HG03103 (cell line): ENCODE results near the gene TMEM120A.

Source experiments
- ATAC-seq: cut with Tn5 transposase; IDR thresholded peaks from one replicate; pipeline ENCODE4 v1.9.1; 2021; ENCODE audit warnings: low read depth; ENCODE audit not compliant: unreplicated experiment

Gene TMEM120A

DNA sequence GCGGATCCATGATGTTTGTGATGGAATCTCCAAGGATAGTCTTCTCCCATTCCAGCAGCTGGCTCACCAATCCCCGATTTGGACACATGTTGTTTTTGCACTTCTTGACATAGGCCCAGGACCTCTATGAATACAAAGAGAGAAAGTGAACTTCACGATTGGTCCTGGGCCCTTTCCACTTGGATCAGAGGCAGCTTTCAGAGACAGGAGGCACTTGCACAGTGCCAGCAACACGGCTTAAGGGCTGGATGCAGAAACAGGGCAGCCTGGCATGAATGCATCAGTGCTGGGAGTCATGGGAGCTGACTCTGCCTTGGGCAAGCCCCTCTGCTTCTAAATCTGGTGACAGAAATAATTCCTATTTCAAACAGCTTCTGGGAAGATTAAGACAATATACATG, 2.1 kb upstream of the TMEM120A start:
- no peak for ATAC-seq

- no peak for ATAC-seq
These were observed 1.6 kb upstream of the TMEM120A start for GRCh38 chr7:75995996-75996395.

DNA sequence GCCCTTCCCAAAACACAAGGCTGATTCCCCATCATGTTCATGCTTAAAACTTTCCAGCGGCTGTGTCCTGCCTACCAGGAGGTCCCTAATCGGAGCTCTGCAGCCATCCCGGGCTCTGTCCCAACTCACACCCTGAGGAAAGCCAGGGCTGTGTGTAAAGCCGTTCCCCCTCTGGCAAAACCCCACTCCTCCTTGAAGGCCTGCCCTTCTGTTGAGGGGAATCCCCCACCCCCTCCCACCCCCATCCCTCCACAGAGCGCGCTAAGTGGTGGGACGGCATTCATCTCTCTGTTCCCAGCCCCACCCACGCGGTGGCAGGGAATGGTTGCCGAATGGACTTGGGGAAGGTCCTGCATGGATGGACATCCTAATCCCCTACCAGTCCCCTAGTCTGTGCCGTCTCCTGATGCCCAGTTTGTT, 667 bp upstream of the TMEM120A start:
- ATAC-seq: no peak

DNA sequence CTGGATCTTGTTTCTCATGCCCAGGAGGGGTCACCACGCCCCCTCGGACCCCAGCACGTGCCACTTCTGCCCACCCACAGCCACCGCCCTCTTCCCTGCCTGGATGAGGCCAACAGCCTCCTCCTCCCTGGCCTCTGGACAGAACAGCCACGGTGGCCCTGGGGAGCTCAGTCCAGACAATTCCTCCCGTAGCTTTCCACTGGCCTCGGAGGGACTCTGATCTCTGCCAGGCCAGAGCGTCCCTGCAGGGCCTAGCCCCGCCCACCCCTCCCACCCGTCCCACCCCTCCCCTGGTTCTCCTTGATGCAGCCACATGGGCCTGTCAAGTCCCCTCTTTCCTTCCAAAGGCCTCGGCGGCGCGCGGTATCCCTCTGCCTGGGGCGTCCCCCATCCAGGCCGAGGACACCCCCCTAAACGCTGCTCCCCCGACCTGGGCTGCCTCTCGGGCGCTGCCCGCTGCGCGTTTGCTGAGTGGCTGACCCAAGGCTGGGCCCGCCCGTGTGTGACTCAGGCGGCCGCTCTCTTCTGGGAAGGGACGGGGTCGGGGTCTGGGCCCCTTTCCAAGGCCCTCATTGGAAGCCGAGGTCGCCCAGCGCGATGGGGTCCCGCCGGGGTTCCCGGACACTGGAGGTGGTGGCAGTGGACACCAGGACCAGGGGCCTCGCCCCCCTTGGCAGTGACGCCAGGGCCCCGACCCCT, 557 bp downstream of the TMEM120A start:
- ATAC-seq: no peak

- ATAC-seq: no peak
These were observed 2.2 kb downstream of the TMEM120A start for GRCh38 chr7:75992083-75992755.

- ATAC-seq: no peak
These were observed 2.8 kb downstream of the TMEM120A start for GRCh38 chr7:75991531-75992082.

- no peak for ATAC-seq
These were observed 4.7 kb downstream of the TMEM120A start for GRCh38 chr7:75989500-75990388.

- ATAC-seq: no peak
These were observed 5.6 kb downstream of the TMEM120A start for GRCh38 chr7:75988568-75989499.

- no peak for ATAC-seq
These were observed 6.4 kb downstream of the TMEM120A start for GRCh38 chr7:75987805-75988567.

DNA sequence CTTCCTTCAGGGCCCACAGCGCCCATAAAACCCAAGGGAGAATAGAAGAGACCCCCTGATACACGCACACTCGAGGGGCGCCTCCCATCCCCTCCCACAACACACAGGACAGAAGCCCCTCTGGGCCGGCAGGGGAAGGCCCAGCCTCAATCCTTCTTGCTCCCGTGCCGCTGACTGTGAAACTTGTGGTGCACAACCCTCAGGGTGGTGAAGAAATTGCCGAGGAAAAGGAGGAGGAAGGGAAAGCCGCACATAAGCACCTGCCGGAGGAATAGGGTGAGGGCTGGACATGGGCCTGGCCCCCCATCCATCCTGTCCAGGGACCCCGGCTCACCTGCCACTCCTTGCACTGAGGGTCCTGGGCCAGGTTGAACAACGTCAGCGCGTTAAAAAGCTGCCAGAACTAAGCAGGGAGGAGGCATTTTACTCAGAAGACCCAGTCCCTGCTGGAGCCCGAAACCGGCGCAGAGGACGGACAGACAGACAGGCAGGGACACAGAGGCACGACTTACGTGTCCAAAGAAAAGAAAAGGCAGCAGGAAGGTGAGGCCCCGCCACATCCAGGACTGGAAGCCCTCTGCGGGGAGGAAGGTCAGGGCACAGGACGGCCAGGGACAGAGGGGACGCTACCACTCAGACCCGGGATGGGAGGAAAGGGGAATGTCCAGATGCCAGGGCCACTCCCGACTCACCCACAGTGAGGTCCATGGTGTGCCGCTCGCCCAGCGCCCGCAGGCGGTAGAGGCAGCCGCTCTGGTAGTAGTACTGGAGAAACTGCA, 7.2 kb downstream of the TMEM120A start:
- ATAC-seq: no peak

DNA sequence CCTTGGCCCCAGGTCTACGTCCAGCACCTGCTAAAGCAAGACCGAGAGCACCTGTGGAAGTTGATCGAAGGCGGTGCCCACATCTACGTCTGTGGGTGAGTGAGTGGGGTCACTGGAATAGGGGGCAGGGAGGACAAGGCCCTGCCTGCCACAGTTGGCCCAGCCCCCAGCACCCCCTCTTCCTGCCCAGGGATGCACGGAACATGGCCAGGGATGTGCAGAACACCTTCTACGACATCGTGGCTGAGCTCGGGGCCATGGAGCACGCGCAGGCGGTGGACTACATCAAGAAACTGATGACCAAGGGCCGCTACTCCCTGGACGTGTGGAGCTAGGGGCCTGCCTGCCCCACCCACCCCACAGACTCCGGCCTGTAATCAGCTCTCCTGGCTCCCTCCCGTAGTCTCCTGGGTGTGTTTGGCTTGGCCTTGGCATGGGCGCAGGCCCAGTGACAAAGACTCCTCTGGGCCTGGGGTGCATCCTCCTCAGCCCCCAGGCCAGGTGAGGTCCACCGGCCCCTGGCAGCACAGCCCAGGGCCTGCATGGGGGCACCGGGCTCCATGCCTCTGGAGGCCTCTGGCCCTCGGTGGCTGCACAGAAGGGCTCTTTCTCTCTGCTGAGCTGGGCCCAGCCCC, 8.1 kb downstream of the TMEM120A start:
- no peak for ATAC-seq

- ATAC-seq: no peak
These were observed 8.8 kb downstream of the TMEM120A start for GRCh38 chr7:75985518-75986146.

DNA sequence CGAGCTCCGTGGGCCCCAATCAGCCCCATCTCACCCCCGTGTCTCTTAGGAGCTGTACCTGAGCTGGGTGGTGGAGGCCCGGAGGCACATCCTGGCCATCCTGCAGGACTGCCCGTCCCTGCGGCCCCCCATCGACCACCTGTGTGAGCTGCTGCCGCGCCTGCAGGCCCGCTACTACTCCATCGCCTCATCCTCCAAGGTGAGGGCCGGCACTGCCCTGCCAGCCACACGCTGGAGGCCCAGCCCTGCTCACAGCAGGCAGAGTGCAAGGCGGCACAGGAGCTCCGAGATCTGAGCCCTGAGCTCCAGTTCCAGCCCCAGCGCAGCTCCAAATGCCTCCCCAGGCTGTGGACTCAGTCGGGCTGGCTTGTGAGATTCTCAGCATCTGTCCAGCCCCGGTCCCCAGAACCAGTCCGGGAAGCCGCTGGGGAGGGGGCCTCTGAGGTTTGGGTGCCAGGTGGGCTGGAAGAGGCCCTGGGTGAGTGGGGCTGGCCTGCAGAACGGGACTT, 9.3 kb downstream of the TMEM120A start:
- ATAC-seq: no peak

DNA sequence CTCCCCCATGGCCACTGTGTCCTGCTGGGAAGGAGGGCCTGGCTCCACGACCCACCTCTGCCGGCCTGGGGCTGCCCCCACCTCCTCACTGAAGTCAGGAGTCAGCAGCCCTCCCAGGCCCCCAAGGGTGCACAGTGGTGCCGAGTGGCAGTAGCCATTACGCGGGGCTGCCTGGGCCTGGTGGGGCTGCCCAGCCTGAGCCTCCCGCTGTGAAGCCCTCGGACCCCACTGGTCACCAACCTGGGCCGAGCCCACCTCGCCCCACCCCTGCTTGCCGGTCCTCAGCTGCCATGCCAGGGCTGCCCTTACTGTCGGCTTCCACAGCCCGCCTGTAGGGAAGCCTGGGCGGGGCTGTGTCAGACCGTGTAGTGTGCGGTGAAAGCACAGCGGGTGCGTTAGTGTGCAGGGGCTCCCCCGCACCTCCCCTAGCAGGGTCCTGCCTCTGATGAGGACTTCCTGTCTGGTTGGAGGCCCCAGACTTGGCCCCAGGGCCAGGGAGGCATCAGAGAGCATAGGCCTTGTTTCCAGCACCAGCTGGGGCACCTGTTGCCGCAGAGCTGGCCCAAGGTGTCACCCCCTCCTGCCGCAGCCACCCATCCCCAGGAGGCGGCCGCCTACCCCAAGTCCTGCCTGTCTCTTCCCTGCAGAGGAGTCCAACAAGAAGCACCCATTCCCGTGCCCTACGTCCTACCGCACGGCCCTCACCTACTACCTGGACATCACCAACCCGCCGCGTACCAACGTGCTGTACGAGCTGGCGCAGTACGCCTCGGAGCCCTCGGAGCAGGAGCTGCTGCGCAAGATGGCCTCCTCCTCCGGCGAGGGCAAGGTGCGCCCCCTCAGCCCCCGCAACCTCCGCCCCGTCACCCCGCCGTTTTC, 10.0 kb downstream of the TMEM120A start:
- ATAC-seq: no peak

DNA sequence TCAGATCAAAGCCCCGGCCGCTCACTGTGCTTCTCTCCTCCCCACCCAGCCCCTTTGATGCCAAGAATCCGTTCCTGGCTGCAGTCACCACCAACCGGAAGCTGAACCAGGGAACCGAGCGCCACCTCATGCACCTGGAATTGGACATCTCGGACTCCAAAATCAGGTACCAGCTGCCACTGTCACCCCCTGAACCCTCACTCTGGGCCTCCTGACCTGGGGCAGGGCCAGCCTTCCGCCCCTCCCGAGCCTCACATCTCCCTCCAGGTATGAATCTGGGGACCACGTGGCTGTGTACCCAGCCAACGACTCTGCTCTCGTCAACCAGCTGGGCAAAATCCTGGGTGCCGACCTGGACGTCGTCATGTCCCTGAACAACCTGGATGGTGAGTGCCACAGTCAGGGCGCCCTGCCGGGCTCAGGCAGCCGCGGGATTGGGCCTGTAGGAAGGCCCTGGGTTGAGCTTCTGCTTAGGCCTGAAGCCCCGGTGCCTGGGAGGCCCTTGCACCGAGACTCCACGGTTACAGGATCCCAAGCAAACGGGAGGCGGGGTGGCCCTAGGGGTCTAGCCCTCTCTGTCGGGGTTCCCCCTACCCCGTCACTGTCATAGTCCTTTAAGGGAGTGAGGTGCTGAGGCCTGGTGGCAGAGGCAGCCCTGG, 10.8 kb downstream of the TMEM120A start:
- ATAC-seq: no peak
